GM21786 (cell line): Measurements from ENCODE around the gene RASAL2.

Experiments
- ATAC-seq: cut with Tn5 transposase; IDR thresholded peaks from one replicate; pipeline ENCODE4 v1.9.1; 2021; ENCODE audit not compliant: unreplicated experiment

Gene RASAL2

GRCh38 chr1:178093951-178094738 lies at the start of gene RASAL2:
Gene RASAL2, plus strand, starts transcription at chr1:178094104. Its CDS starts 389 bp downstream, at chr1:178094493.
- peak; percentile 39 for ATAC-seq

GRCh38 chr1:178046591-178047270 lies 47.2 kb upstream of the RASAL2 start:
- ATAC-seq: no peak

- ATAC-seq: no peak
These were observed 46.4 kb upstream of the RASAL2 start for GRCh38 chr1:178047403-178048093.

DNA sequence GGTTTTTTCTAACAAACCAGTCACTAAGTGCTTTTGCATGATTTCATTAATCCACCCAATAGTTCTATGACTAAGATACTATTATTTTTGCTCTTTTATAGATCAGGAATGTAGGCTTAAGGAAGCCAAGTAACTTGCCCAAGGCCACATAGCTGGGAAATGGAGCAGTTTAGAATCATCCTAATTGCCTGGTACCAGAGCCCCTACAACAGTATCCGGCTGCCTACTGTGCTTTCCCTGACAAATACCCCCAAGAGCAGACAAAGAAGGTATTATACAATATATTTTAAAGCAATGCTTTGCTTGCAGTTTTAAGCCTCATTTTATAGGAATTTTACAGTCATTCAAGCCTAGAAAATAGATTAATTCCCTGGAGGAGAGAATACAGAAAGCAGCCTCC lies 45.5 kb upstream of the RASAL2 start:
- ATAC-seq: no peak

GRCh38 chr1:178048883-178049282 lies 45.0 kb upstream of the RASAL2 start:
- ATAC-seq: no peak

GRCh38 chr1:178050084-178050483 lies 43.8 kb upstream of the RASAL2 start:
- ATAC-seq: no peak

DNA sequence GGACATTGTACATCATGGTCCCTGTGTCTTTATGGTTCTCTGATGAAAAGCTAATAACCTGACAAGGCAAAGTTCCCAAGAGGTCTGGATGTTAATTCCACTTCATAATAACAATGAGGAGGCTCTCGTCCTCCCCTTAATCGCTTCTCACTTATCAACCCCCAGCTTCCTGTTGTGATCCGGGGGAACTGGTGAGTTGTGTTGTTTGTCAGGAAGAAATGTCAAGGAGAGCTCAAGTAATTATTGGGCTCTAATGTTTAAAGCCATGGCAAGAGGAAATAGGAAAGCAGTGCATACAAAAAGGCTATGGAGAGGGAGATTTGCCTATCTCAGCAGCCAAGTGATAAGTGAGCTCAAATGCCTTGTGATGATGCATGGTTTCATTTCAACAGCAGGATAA lies 42.8 kb upstream of the RASAL2 start:
- no peak for ATAC-seq

GRCh38 chr1:178052650-178053461 lies 41.0 kb upstream of the RASAL2 start:
- no peak for ATAC-seq

DNA sequence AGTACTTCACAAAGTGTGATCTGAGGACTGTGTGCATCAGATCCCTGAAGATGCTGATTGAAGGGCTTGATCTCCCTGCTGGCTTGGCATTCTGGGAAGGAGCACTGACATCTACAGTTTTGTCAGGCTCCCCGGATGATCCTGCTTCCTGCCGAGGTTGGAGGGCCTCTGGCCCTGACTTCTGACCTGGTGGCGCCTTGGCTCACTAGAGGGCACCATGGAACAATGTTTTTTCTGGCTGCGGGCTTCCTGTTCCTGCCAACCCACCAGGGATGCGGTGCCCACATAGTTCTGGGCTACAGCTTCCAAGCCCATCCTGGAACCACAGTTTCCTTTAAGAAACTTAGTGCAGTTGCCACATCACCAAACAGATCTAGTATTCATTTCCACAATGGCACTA lies 38.8 kb upstream of the RASAL2 start:
- ATAC-seq: peak; percentile 36

- ATAC-seq: peak; percentile 96
These were observed 38.0 kb upstream of the RASAL2 start for GRCh38 chr1:178055779-178056471.

- no peak for ATAC-seq
These were observed 36.7 kb upstream of the RASAL2 start for GRCh38 chr1:178057141-178057765.

GRCh38 chr1:178057912-178058534 lies 35.9 kb upstream of the RASAL2 start:
- ATAC-seq: no peak

DNA sequence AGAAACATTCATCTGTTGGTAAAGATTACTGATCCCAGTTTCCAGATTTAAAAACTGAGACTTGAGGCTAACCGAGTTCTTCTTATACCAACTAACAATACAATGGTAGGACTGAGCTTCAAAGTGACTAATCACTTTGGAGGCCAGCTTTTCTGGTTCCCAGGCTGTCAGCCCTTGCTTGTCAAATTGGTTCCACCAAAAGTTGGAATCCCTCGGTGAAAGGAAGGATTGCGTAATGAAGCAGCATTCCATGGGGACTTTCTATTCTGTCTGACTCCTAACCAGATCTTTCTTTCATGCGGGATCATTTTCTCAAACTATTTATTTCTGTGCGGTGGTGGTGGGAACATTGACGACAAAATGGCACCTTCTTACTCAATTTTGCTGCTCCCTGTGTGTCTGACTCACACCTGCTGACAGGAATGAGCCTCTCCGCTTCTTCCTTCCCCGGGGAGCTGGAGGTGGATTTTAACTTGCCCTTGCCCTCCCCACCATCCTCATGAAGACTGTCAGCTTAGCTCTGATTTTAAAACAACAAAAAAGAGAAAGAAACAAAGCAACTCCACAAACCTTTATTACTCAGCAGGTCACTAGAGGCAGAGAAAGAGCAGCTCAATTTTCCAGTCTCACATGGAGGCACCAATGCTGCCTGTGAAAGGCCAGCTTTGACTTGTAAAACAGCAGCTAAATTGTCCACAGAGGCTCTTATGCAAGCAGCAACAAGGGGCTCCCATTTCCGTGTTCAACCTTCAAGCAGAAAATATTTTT lies 32.9 kb upstream of the RASAL2 start:
- ATAC-seq: no peak

DNA sequence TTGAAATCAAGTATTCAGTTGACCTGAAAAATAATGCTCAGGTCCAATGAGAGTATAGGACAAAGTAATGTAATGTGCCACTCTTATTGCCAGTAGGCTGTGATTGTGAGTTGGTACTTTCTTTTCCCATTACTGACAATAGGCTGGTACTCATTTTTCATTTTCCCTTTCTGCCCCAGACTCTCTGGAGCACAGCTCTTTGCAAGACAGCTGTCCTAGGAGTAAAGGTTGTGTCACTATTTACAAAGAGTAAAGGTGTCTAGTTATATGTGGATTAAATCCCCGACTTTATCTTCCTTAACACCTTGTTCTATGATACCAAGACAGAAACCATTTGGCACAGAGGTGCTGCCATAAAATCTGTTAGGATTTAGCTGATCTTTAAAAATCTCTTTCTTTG lies 32.3 kb upstream of the RASAL2 start:
- ATAC-seq: no peak

DNA sequence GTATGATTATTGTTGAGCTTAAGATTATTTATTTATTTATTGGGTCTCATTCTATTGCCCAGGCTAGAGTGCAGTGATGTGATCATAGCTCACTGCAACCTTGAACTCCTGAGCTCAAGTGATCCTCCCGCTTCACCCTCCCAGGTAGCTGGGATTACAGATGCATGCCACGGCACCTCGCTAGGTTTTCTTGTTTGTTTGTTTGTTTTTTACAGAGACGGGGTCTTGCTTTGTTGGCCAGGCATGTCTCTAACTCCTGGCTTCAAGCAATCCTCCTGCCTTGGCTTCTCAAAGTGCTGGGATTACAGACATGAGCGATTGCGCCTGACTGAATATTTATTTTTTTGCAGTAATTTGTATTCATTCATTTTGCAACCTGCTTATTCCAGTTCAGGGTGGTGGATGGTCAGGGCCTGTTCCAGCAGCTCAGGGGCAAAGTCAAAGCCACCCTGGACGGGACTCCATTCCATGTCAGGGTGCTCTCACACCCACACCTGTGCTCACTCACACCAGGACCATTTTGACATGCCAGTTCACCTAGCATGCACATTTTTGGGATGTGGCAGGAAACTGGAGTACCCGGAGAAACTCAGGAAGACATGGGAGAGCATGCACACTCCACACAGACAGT lies 29.6 kb upstream of the RASAL2 start:
- no peak for ATAC-seq

- no peak for ATAC-seq
These were observed 28.7 kb upstream of the RASAL2 start for GRCh38 chr1:178065250-178065649.

DNA sequence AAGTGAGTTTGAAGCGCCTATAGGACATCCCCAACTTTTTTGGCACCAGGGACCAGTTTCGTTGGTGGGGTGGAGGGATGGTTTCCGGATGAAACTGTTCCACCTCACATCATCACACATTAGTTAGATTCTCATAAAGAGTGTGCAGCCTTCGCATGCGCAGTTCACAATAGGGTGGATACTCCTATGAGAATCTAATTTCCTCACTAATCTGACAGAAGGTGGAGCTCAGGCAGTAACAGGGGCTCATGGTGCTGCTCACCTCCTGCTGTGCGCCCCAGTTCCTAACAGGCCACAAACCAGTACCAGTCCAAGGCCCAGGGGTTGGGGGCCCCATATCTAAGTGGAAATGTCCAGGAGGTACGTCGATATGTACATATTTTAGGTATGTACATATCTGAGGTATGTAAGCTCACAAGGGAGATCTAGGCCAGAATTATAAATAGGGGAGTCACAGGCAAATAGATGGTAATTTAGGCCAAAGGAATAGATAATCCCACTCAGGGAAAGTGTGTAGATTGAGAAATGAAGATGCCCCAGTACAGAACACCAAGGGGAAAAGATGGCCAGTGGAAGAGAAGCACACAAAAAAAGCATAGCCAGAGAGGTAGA lies 27.5 kb upstream of the RASAL2 start:
- ATAC-seq: peak; percentile 1
